NCI-H510A (cell line): ENCODE results near the gene MXD1.

ENCODE experiments used
- DNase-seq: peaks from one replicate; lab custom pipeline; 2025; lab: John Stamatoyannopoulos, UW

The MXD1 gene

DNA sequence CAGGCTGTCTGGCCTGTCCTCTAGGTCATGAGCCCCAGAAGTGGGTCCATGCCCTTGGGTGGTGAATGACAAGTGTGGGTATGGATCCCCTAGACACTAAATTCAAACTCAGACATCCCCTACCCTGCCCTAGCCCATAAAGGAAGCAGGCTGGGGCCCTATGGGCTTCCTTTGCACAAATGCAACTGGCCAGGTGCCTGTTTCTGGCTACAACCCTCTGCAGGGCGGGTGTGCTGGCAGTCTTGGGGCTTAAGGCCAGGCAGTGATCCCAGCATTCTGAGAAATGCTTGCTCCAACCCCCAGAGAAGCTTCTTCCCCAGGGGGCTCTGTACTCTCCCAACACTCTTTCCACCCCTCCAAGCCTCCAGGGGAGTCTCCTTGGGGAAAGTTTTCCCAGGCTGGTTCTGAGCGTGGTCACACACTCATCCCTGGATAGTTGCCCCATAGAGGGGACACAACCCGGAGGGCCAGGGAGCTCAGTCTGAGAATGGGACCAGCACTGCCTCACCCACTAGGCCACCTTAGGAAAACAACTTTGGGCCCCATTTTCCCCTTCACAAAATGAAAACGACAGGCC lies 63.1 kb downstream of the MXD1 start:
- DNase-seq: no peak

GRCh38 chr2:69979902-69980807 lies 65.2 kb downstream of the MXD1 start:
- DNase-seq: no peak

DNA sequence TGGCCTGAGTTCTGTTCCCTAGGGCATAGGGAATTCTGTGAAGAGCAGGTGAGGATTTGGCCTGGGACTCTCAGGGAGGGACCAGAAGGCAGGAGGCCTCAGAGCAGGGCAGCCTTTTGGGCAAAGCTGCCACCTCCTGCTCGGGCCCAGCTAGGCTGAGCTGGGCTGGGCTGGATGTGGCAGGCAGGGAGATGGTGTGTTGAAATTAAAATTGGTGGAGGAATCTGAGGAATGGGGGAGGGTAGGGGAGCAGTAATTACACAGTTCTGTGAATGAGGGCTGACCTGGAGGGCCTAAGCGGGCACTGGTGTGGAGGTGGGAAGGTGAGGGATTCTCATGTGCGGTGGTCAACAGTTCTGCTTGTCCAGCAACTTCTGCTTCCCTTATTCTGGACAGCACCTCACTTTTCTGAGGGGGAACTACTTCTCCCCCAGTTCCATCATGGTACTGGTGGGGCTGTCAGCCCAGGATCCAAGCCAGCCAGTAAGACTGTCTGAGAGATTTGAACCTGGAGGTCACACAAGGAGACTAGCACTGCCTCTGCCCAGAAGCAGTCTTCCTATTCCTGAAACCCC lies 68.6 kb downstream of the MXD1 start:
- no peak for DNase-seq

- no peak for DNase-seq
Observed at GRCh38 chr2:69985216-69985615, 70.3 kb downstream of the MXD1 start.

GRCh38 chr2:69985688-69986087 lies 70.8 kb downstream of the MXD1 start:
- no peak for DNase-seq

DNA sequence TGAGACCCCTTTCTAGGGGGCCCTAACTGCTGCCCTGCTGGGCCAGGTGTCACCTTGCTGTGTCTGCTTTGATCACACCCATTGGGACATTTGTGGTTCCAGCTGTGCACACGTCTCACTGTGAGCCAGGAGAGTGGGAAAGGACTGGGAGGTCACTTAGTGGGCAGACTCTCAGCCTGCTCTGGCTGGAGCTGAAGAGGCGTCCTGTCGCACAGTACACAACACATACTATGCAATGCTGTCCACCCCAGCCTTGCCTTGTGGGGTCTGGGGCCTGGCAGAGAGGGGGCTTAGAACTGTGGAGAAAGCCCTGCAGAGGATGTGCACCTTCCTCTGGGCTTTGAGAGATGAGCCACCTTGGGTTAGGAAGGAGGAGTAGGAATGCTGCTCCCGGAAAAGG lies 71.8 kb downstream of the MXD1 start:
- DNase-seq: no peak

- no peak for DNase-seq
Observed at GRCh38 chr2:69988086-69988635, 73.3 kb downstream of the MXD1 start.

- DNase-seq: no peak
Observed at GRCh38 chr2:69989009-69989408, 74.1 kb downstream of the MXD1 start.

DNA sequence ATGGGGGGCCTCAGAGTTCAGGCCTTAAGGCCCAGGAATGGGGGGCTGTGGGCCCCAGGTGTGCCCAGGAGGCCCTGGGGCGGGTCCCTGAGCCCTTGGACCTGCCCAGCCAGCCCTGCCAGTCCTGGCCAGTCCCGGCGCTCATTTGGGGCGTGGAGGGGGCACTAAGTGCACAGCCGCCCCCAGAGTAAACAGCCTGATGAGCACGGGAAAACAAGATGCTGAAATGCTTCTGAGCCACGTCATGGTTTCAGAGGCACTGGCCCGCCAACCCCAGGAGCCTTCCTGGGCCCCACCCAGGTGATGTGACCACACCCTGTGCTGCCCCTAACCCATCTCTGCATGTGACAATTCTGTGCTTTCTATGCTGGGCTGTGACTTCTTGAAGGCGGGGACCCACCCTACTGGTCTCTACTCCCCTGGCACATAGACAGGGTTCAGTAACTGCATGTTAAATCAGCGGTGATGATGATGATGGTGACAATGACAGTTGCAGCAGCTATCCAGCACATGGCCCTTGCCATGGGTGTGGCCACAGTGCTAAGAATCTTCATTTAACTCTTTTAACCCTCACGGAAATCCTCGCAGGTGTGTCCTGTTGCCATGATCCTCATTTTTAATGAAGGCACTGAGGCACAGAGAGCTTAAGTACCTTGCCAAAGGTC lies 74.7 kb downstream of the MXD1 start:
- no peak for DNase-seq
